HG02938 (cell line): Measurements from ENCODE around the gene POLRMT.
"Not testable (repeated sequence)": the region's sequence is repeated elsewhere in the genome, so short reads cannot be mapped to it uniquely, and the experiment has no call there.

ENCODE experiments used
- ATAC-seq: cut with Tn5 transposase; IDR thresholded peaks from one replicate; pipeline ENCODE4 v1.9.1; 2021; ENCODE audit warnings: mild to moderate bottlenecking, moderate library complexity; ENCODE audit not compliant: unreplicated experiment

The POLRMT gene

GRCh38 chr19:613732-614567 is 19.4 kb downstream of the POLRMT start:
- no peak for ATAC-seq

- ATAC-seq, result no peak
Observed at GRCh38 chr19:612941-613340, 20.4 kb downstream of the POLRMT start.

DNA sequence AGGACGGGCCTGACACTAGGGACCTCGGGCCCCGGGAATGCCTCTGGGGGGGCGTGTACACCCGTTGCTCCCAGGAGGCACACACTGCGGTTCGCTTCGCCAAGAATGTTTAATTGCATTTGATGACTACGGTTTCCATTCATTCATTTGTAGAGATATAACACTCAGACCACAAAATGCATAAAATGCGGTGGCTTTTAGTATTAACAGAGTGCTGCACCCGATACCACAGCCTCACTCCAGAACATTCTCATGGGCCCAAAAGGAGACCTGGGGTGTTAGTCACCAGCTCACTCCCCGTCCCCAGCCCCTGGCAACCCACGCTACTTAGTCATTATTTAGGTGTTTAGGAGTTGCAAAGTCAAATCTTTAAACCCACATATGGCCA is 21.9 kb downstream of the POLRMT start:
- no peak for ATAC-seq

GRCh38 chr19:610801-611480 is 22.4 kb downstream of the POLRMT start:
- ATAC-seq, result no peak

- ATAC-seq, result no peak
Observed at GRCh38 chr19:610071-610800, 23.1 kb downstream of the POLRMT start.

DNA sequence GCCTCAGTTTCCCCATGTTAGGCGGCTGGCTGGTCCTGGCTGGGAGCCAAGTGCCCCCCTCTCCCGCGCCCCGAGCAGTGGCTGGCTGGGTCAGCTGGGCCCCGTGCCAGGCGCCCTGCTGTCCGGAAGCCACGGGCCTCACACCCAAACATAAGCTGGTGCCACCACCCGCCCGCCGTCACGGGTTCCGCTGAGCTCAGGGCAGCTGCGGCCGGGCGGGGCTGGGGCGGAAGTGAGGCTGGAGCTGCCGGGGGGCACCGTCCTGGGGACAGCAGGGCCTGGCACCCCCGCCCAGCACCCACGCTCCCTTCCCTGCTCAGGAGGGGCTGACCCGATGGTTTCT is 24.4 kb downstream of the POLRMT start:
- ATAC-seq, result no peak

DNA sequence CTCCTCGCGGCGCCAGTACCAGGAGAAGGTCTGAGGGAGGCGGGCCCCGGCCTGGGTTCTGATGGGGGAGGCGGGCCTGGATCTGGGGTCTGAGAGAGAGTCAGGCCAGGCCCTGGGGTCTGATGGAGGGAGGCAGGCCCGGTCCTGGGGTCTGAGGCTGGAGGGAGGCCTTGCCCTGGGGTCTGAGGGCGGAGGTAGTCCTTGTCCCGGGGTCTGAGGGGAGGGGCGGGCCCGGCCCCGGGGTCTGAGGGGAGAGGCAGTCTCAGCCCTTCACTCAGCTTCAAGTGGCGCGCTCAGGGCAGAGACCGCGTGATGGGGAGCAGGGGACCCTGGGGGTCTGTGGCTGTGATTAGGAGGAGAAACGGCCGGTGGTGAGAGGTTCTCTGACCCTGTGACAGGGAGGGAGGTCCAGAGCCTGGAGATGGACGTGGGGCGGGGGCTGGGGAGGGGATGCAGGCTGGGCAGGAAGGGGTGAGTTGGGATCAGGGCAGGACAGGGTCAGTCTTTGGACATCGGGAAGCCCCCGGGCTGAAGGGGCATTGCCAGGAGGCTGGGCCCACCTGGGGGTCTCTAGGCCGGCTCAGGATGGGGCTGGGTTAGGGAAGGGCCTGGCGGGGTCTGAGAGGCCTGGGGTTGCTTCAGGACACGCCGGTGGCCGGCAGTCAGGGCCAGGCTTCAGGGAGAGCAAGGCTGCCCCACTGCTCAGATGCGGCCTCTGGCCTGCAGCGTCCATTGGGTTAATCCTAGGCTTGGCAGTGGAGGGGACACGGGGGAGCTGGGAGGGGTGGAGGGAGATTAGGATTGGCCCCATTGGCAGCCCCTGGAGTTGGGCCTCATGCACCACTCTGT is 25.0 kb downstream of the POLRMT start:
- ATAC-seq, result no peak

DNA sequence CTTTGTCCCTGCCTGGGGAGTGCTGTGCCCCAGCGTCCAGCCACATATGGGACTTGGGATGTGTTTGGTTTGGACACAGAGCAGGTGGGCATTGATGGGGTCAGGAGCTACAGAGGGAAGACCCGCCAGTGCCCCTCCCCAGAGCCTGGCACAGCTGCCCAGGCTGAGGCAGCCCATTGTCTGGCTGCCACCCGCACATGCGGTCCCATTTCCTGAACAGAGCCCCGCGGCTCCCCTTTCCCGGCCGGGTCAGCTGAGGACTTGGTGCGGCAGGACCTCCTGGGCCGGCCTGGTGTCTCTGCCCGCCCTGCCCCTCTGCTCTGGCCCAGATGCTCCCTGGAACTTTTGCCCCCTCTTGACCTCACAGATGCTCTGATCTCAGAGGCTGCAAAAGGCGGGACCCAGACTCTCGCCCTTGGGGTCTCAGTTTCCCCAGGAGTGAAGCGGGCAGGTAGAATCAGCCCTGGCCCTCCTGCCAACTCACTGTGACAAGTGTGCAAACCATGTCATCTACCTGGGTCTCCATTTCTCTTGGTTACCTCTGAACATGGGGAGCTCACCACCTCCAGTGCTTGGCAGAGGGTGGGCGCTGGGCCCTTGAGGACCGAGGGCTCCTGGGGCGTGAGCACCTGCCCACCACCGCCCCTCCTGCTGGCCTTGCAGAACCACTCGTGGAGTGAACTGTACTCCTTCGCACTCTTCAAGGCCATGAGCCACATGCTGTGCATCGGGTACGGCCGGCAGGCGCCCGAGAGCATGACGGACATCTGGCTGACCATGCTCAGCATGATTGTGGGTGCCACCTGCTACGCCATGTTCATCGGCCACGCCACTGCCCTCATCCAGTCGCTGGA is 25.8 kb downstream of the POLRMT start:
- ATAC-seq, result no peak

DNA sequence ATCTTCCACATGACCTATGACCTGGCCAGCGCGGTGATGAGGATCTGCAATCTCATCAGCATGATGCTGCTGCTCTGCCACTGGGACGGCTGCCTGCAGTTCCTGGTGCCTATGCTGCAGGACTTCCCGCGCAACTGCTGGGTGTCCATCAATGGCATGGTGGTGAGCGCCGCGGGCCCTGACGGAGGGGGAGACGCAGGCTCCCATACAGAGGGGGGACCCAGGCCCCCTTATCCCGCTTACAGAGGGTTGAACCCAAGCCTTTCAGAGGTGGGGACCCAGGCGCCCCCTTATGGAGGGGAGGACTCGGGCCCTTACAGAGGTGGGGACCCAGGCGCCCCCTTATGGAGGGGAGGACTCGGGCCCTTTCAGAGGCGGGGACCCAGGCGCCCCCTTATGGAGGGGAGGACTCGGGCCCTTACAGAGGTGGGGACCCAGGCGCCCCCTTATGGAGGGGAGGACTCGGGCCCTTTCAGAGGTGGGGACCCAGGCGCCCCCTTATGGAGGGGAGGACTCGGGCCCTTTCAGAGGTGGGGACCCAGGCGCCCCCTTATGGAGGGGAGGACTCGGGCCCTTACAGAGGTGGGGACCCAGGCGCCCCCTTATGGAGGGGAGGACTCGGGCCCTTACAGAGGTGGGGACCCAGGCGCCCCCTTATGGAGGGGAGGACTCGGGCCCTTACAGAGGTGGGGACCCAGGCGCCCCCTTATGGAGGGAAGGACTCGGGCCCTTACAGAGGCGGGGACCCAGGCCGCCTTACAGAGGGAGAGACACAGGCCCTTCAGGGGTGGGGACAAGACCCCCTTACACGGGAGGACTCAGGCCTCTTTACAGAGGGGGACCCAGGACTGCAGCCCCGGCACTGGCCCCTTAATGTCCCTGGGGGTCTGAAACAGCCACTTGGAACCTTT is 28.0 kb downstream of the POLRMT start:
- ATAC-seq, result not testable (repeated sequence)

DNA sequence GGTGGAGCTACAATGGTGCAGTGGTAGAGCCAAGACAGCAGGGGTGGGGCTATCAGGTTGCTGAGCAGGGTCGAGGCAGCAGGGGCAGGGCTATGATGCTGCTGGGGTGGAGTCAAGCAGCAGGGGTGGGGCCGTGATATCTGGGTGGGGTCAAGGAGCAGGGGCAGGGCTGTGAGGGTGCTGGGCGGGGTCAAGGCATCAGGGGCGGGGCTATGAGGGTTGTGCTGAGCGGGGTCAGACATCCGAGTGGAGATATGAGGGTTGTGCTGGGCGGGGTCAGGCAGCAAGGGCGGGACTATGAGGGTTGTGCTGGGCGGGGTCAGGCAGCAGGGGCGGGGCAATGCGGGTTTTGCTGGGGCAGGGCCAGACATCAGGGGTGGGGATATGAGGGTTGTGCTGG is 29.0 kb downstream of the POLRMT start:
- no peak for ATAC-seq

DNA sequence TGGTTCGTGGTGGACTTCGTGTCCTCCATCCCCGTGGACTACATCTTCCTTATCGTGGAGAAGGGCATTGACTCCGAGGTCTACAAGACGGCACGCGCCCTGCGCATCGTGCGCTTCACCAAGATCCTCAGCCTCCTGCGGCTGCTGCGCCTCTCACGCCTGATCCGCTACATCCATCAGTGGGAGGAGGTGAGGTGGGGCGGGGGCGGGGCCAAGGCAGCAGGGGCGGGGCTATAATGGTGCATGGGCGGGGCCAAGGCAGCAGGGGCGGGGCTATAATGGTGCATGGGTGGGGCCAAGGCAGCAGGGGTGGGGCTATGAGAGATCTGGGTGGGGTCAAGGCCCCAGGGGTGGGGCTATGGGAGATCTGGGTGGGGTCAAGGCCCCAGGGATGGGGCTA is 29.6 kb downstream of the POLRMT start:
- ATAC-seq, result not testable (repeated sequence)

- ATAC-seq, result not testable (repeated sequence)
Observed at GRCh38 chr19:603302-603639, 30.1 kb downstream of the POLRMT start.

DNA sequence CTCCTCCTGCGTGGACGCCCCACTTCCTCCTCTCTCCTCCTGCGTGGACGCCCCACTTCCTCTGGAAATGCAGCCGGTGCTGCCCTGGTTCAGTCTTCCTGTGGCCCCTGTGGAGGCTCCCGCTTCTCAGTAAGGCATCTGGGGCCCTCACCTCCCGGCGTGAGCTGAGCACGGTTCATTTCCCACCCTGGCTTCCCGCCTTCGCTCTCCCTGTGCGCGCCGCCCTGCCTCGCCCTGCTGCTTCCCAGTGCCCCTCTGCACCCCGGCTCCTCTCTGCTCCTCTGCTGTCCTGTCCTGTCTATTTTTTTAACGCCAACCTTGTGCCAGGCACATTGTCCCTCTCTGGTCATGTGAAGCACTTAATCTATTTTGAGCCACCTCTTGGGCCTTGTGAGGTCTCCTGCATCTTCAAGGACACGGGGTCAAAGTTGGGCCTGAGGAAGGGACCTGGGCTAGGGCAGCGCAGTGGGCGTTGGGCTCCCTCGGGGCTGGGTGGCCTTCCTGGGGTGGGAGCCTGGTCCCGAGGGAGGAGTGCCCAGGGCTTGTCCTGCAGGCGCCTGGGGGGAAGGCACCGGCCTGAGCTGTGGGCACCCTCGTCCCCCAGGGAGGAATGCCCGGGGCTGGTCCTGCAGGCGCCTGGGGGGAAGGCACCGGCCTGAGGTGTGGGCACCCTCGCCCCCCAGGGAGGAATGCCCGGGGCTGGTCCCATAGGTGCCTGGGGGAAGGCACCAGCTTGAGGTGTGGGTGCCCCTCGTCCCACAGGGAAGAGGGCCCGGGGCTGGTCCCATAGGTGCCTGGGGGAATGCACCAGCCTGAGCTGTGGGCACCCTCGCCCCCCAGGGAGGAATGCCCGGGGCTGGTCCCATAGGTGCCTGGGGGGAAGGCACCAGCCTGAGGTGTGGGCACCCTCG is 30.7 kb downstream of the POLRMT start:
- no peak for ATAC-seq

GRCh38 chr19:601790-602189 is 31.5 kb downstream of the POLRMT start:
- no peak for ATAC-seq

DNA sequence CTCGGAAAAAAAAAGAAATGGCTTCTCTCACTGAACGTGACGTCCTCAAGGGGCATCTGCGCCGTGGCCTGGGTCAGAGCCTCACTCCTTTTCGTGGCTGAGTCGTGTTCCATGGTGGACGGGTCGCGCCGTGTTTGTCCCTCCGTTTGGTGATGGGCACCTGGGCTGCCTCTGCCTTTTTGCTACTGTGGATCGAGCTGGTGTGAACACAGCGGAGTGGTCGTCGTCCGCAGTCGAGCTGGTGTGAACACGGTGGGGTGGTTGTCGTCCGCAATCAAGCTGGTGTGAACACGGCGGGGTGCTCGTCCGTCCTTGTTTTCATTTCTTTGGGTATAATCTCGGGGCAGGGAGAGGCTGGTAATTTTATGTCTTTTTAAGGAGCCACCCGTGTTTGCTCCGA is 32.0 kb downstream of the POLRMT start:
- no peak for ATAC-seq

- ATAC-seq, result no peak
Observed at GRCh38 chr19:597406-598315, 35.7 kb downstream of the POLRMT start.

GRCh38 chr19:596263-596655 is 37.1 kb downstream of the POLRMT start:
- ATAC-seq, result no peak
